Effector memory CD4-positive, alpha-beta T cell (primary cell): ENCODE measurements around the gene LGALS3BP.

ENCODE experiments used
- DNase-seq, 3 donors: peaks; one replicate each; pipeline ENCODE4 v3.0.0-alpha.2; 2020
- H3K27ac ChIP-seq: 2 replicates; pipeline ENCODE4 v1.7.0; 2013; ENCODE audit warnings: mild to moderate bottlenecking, low read length, moderate library complexity; ENCODE audit not compliant: insufficient read depth, poor library complexity, severe bottlenecking
- H3K27me3 ChIP-seq: replicated peaks from 2 replicates; pipeline ENCODE4 v1.7.0; 2013; ENCODE audit warnings: mild to moderate bottlenecking, low read length; ENCODE audit not compliant: insufficient read depth, control insufficient read depth, poor library complexity, severe bottlenecking
- H3K36me3 ChIP-seq: 2 replicates; pipeline ENCODE4 v1.7.0; 2013; ENCODE audit warnings: mild to moderate bottlenecking, low read length, moderate library complexity; ENCODE audit not compliant: control insufficient read depth, insufficient read depth
- H3K4me1 ChIP-seq: 2 replicates; pipeline ENCODE4 v1.7.0; 2013; ENCODE audit warnings: low read length, mild to moderate bottlenecking; ENCODE audit not compliant: control insufficient read depth, insufficient read depth, poor library complexity, severe bottlenecking
- H3K4me3 ChIP-seq: 2 replicates; pipeline ENCODE4 v1.7.0; 2013; ENCODE audit warnings: low read length, low read depth, mild to moderate bottlenecking; ENCODE audit not compliant: insufficient read depth, poor library complexity, severe bottlenecking
- H3K9me3 ChIP-seq: 2 replicates; pipeline ENCODE4 v1.7.0; 2013; ENCODE audit warnings: mild to moderate bottlenecking, low read length, moderate library complexity; ENCODE audit not compliant: control insufficient read depth
- total RNA-seq, 3 donors: gene quantifications; one replicate each; lab custom pipeline; 2026; lab: John Stamatoyannopoulos, UW

Gene LGALS3BP, protein sequence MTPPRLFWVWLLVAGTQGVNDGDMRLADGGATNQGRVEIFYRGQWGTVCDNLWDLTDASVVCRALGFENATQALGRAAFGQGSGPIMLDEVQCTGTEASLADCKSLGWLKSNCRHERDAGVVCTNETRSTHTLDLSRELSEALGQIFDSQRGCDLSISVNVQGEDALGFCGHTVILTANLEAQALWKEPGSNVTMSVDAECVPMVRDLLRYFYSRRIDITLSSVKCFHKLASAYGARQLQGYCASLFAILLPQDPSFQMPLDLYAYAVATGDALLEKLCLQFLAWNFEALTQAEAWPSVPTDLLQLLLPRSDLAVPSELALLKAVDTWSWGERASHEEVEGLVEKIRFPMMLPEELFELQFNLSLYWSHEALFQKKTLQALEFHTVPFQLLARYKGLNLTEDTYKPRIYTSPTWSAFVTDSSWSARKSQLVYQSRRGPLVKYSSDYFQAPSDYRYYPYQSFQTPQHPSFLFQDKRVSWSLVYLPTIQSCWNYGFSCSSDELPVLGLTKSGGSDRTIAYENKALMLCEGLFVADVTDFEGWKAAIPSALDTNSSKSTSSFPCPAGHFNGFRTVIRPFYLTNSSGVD
- 23.2 to 53.1 (median 35.8) reads per million in 3 donors for total RNA-seq

DNA sequence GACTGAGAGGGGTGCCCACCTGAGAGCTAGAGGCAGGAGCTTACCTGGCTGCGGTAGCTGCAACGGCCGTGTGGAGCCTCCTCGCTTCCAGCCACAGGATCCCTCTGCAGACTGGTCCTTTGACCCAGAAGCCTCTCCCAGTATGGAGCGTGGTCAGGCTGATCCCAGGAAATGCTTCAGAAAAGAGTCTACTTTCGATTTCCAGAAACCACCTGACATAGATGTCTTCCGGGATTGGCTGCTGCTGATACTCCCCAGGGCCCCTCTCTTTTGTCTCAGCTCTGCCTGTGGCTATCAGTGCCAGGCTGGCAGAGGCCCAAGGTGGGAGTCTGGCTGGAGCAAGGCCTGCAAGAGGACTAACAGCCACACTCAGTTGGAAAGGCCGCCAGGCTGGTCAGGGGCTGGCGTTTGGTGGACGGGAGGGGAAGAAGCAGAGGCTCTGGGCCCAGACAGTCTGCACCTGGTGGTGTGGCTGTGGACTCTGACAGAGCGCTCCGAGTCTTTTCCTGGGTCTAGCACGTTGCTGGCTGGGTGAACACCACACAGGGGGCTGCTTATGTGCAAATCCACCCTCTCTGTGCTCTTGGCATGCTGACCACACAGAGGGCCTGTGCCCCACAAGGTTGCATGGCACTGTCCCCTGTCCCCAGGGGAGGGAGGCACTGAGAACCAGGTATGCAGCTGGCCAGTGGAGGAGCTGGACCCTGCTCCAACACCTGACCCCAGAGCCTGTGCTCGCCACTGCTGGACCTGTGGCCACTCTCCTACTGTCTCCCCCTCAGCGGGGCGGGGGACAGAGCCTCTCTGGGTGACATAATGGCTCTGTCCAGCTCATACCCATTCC is at the start of gene LGALS3BP:
TSS of gene LGALS3BP (minus strand) at position 144 of the 844 bp plus-strand sequence. CDS start 2,732 bp downstream, outside the sequence.
- H3K4me1 ChIP-seq = peaks cover 3% of the 10 kb centered on the region
- H3K27ac ChIP-seq = peak within 1 kb of the TSS; percentile 51
- H3K27me3 ChIP-seq = no peaks in the 10 kb centered on the region
- no peaks in the 10 kb centered on the region for H3K9me3 ChIP-seq
- H3K36me3 ChIP-seq = no peaks in the 10 kb centered on the region
- DNase-seq = peak in 2 of 3 donors; percentile 2 to 17
- peak within 1 kb of the TSS; percentile 46 for H3K4me3 ChIP-seq

DNA sequence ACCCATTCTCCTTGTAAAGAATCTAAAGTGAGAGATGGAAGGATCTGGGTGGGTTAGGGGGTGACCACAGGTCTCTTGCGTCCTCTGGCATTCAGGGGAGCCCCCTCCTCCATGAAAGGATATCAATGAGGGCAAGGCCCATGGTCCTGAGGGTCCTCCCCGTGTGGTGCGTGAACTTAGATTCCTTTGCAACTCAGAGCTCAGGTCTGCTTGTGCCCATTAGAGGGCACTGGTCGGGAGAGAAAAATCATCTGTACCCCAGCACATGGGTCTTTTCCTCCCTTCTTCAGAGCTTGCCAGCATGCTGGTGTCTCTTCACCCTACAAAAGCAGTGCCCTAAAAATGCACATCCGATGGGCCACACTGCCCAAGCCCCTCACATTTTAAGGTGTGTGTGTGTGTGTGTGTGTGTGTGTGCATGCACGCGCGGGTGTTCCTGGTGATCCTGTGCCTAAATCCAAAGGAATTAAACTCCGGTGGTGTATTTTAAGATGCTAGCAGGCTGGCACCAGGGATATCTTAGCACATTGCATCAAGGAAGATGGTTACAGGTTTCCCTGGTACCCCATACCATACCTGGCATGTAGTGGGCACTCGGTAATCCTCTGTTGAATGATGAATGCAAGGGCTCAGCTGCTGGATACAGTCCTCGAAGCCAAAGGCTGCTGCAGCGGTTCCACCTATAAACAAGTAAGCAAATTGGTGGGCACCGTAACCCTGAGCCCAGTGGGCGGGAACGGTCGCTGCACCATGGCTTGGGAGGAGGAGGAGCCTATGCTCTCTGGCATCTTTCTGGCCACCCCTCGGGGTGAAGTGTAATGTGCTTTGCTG is 49.0 kb upstream of the LGALS3BP start:
- peaks cover 12% of the 10 kb centered on the region for H3K4me1 ChIP-seq
- no peaks in the 10 kb centered on the region for H3K36me3 ChIP-seq
- H3K4me3 ChIP-seq = no peak overlapping the region
- DNase-seq = no peak
- H3K27ac ChIP-seq = no peak overlapping the region
- peaks cover 10% of the 10 kb centered on the region for H3K27me3 ChIP-seq
- H3K9me3 ChIP-seq = no peaks in the 10 kb centered on the region

DNA sequence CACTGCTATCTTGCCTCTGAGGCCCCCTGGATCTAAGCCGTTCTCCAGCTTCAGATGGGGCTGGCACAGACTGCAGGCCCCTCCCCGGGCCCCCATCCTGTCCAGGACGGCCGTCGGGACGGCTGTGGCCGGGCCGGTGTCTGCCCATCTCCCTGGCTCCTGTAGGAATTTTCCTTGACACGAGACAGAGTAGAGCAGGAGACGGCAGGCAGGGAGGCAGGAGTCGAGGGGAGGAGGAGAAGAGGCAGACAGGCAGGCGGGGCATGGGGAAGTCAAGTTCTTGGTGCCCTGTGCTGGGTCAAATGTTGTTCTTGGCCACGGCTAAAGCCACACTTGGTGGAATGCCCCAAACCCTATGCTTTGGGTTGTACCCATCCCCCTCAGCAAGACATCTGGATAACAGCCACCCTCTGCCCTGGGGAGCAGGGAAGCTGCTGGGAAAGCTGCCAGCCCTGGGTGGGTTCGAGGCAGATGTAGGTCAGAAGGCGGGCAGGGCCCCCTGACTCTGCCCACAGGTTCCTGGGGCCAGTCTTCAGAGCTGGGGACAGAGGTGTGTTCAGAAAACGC is 48.3 kb upstream of the LGALS3BP start:
- peaks cover 10% of the 10 kb centered on the region for H3K27me3 ChIP-seq
- H3K27ac ChIP-seq = no peak overlapping the region
- no peaks in the 10 kb centered on the region for H3K36me3 ChIP-seq
- peaks cover 13% of the 10 kb centered on the region for H3K4me1 ChIP-seq
- H3K9me3 ChIP-seq = no peaks in the 10 kb centered on the region
- DNase-seq = no peak
- no peak overlapping the region for H3K4me3 ChIP-seq

DNA sequence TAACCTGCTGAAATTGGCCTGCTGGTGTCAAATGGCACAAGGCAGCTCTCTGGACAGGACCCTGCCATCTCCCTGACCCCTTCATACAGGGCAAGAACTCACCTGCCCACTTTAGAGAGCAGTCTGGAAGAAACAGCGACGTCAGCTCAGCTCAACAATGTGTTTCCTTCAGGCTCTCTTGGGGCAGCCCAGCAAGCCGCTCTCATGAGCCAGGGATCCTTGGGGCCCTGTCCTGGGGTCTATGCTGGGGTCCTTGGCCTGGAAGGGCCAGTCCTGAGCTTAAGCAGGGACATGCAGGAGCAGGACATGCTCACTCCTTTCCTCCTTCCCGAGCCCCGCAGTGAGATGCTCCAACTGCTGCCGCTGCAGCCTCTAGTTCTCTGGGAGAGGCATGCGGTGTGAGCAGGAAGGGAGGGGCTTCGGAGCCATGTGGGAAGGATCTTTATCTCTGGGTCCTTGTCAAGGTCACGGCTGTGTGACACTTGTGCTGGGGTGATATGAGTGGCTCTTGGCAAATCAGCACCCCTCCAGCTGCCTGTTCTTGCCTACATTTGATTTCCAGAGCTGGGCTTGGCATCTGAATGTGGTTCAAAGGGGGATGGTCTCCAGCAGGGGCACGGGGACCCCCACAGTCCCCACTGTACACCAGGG is 47.7 kb upstream of the LGALS3BP start:
- H3K4me1 ChIP-seq = peaks cover 13% of the 10 kb centered on the region
- no peak overlapping the region for H3K27ac ChIP-seq
- DNase-seq = no peak
- H3K9me3 ChIP-seq = no peaks in the 10 kb centered on the region
- no peaks in the 10 kb centered on the region for H3K36me3 ChIP-seq
- H3K27me3 ChIP-seq = peaks cover 10% of the 10 kb centered on the region
- H3K4me3 ChIP-seq = no peak overlapping the region

DNA sequence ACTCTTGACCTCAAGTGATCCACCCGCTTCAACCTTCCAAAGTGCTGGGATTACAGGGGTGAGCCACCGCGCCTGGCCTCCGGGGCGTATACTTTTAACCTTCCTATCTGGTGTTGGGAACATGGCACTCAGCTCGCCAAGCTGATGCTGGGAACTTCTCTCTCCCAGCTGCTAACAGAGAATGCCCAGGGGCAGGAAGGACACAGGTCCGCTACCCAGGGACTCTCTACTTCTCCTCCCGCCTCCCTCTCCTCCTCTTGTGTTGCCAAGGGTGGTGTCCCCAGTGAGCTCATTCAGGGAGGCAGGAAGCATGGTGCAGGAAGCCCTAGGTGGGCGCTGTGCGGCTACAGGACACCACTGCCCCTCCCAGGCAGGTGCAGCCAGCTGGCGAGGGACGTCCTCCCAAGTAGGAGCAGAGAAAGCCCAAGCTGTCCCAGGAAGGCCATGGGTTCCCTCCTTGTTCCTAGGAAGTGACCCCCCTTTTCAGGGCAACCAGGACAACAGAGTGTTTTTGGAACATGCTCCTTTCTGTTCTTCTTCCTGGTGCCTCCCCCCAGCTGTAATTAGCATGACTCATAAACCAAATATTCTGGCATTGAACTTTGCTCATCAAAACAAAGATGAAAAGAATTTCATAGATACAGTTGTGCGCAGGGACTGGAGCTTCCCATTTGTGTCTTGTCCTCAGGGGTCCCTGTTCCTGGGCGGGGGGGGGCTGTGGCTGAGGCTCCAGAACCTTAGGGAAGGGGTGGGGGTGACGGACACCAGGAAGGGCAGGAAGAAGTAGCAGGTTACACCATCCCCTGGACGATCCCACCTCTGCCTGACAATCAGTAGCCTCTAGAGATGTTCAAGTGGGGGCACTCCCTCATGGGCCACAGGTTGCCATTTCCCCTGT is 46.9 kb upstream of the LGALS3BP start:
- peaks cover 13% of the 10 kb centered on the region for H3K4me1 ChIP-seq
- no peak overlapping the region for H3K4me3 ChIP-seq
- no peak overlapping the region for H3K27ac ChIP-seq
- H3K36me3 ChIP-seq = no peaks in the 10 kb centered on the region
- peaks cover 10% of the 10 kb centered on the region for H3K27me3 ChIP-seq
- no peaks in the 10 kb centered on the region for H3K9me3 ChIP-seq
- DNase-seq = no peak

DNA sequence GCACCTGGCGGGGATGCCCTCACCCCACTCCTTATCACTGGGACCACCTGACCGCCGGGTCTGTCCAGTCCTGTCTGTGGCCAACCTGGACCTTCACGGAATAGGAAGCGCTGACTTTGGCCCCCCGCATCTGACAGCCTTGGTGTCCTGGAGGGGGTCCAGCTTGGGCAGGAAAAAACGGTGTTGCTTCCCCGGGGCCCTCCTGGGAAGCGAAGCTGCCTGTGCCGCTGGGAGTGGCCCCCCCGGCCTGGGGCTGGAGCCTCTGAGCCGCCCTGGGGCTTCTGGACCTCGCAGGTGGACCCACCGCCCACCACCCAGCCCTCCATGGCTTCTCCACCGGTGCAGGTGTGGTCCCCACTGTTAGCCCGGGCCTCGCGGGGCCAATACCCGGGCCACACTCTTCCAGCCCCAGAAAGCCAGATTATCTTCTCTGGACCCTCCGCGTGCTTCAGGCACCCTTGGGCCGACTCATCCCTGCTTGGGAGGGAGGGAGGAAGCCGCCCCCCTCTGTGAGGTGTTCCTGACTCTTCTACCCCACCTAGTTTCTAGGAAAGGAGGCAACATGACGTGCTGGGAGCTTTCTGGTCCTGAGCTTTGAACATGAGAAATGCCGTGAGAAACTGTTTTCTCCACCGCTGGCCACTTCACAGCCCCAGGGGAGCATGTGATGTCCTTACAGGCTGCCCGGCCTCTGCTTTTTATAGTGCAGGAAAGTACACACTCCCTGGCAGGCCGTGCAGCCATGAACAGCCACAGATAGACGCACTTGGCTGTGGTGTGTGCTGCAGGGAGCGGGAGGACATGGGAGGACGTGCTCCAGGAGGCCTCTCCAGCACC is 45.4 kb upstream of the LGALS3BP start:
- Histone ChIP-seq H3K9me3 (no peaks in the 10 kb centered on the region), H3K4me3 (peak overlapping the region; percentile 67), H3K27ac (no peak overlapping the region), H3K36me3 (no peaks in the 10 kb centered on the region), H3K4me1 (peaks cover 13% of the 10 kb centered on the region), H3K27me3 (peaks cover 10% of the 10 kb centered on the region)
- DNase-seq = no peak

DNA sequence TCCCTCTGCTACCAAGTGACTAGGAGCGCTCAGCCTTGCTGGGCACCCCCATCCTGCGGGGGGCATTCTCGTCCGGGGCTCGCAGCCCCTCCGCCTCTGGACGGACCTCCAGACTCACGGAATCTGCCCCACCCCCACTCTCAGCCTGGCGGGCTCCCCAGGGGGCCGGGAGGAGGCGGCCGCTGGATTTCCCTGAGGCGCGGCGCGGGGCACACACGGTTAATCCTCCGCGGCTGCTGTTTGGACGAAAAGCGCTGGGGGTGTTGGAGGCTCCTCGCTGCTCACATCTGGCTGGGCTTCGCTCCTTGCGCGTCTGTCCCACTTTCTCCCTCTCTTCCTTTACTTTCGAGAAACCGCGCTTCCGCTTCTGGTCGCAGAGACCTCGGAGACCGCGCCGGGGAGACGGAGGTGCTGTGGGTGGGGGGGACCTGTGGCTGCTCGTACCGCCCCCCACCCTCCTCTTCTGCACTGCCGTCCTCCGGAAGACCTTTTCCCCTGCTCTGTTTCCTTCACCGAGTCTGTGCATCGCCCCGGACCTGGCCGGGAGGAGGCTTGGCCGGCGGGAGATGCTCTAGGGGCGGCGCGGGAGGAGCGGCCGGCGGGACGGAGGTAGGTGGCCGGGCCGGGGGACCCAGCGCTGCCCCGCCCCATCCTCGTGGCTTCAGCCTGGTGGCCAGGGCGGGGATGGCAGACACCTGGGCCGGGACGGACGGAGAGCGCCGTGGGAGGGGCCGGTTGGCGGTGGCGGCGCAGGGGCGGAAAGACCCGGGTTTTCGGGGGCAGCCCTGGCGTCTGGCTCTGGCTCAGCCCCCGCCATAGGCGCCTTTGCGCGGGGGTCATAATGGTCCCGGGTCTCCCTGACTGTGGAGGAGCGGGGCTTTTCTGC is 44.4 kb upstream of the LGALS3BP start, which contains the start of gene C1QTNF1:
TSS of gene C1QTNF1 (plus strand) at position 284 of the 886 bp plus-strand sequence. CDS start 19,800 bp downstream, outside the sequence.
- H3K4me3 ChIP-seq = peak within 1 kb of the TSS; percentile 67
- H3K27ac ChIP-seq = no peak within 1 kb of the TSS
- peaks cover 13% of the 10 kb centered on the region for H3K4me1 ChIP-seq
- DNase-seq = peak in 2 of 3 donors; percentile 13 to 31
- H3K36me3 ChIP-seq = no peaks in the 10 kb centered on the region
- peaks cover 10% of the 10 kb centered on the region for H3K27me3 ChIP-seq
- no peaks in the 10 kb centered on the region for H3K9me3 ChIP-seq
